ENCODE results near the gene EXD3. TPM values are rescaled to one million over a fixed set of nuclear protein-coding genes. Genes with fewer than 3 reads are reported as not detected.

Gene EXD3
- total and polyA plus RNA-seq, 2 of the 13 experiments (the other 11 are each of a cell fraction or from before 2014, with no cell fraction given): 2.7 to 4.8 TPM

DNA sequence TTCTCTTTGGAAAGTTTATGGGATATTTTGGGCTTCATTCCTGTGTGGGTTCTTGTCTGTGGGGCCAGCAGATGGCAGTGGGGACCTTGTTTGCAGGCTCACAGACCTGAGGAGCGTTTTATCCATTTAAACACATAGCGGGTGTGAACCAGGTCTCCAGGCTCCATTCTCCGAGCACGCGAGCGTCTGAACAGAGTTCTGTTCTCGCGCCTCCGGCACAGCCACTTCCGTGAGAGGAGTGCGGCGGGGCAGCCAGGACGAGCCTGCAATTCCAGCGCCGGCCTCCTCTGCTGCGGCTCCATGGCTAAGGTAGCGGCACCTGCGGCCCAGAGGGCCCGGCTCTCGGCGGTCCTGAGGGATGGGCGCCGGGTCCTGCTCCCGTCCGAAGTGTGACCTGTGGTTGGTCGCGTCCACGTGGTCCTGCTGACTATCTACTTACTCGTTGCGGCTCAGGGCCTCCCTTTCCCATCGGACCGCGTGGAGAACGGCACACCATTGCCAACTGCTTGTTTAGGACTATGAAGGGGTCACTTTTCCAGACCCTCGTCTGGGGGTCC lies 128.2 kb downstream of the EXD3 start:
- H2AFZ ChIP-seq (ENCODE audit: low read length): no peak overlapping the region
- TF ChIP-seq ATF1 (CRISPR knock-in tag; IDR thresholded peaks at IDR 0.05): no peak
- 0 out of 2 replicates have a peak, but pooled peaks have one; percentile 26 for TF ChIP-seq ZNF253 (CRISPR knock-in tag; IDR thresholded peaks at IDR 0.05; ENCODE audit: borderline replicate concordance)
- TF ChIP-seq MTA1 (CRISPR knock-in tag; IDR thresholded peaks at IDR 0.05; ENCODE audit: borderline replicate concordance): peak; percentile 26; the same call in 1 of the 2 replicates
- no peak for TF ChIP-seq ZNF619 (CRISPR knock-in tag; IDR thresholded peaks at IDR 0.05)
- TF ChIP-seq, protein P1, sequence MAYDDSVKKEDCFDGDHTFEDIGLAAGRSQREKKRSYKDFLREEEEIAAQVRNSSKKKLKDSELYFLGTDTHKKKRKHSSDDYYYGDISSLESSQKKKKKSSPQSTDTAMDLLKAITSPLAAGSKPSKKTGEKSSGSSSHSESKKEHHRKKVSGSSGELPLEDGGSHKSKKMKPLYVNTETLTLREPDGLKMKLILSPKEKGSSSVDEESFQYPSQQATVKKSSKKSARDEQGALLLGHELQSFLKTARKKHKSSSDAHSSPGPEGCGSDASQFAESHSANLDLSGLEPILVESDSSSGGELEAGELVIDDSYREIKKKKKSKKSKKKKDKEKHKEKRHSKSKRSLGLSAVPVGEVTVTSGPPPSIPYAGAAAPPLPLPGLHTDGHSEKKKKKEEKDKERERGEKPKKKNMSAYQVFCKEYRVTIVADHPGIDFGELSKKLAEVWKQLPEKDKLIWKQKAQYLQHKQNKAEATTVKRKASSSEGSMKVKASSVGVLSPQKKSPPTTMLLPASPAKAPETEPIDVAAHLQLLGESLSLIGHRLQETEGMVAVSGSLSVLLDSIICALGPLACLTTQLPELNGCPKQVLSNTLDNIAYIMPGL (CRISPR knock-in tag; IDR thresholded peaks at IDR 0.05; ENCODE audit: borderline replicate concordance in 1 of 2, low read depth in 1 of 2): peak; percentile 22 to 49; a peak in 2 of 4 replicates
- no peak for TF ChIP-seq SP4 (CRISPR knock-in tag; IDR thresholded peaks at IDR 0.05)
- TF ChIP-seq ZNF34 (CRISPR knock-in tag; IDR thresholded peaks at IDR 0.05; ENCODE audit: borderline replicate concordance): 0 out of 2 replicates have a peak, but pooled peaks have one; percentile 53
- 0 out of 2 replicates have a peak, but pooled peaks have one; percentile 30 for TF ChIP-seq CAMTA2 (CRISPR knock-in tag; IDR thresholded peaks at IDR 0.05; ENCODE audit: borderline replicate concordance)
- TF ChIP-seq ZBTB38 (CRISPR knock-in tag; IDR thresholded peaks at IDR 0.05): peak; percentile 60; the same call in 1 of the 2 replicates
- TF ChIP-seq, protein P2, sequence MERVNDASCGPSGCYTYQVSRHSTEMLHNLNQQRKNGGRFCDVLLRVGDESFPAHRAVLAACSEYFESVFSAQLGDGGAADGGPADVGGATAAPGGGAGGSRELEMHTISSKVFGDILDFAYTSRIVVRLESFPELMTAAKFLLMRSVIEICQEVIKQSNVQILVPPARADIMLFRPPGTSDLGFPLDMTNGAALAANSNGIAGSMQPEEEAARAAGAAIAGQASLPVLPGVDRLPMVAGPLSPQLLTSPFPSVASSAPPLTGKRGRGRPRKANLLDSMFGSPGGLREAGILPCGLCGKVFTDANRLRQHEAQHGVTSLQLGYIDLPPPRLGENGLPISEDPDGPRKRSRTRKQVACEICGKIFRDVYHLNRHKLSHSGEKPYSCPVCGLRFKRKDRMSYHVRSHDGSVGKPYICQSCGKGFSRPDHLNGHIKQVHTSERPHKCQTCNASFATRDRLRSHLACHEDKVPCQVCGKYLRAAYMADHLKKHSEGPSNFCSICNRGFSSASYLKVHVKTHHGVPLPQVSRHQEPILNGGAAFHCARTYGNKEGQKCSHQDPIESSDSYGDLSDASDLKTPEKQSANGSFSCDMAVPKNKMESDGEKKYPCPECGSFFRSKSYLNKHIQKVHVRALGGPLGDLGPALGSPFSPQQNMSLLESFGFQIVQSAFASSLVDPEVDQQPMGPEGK (CRISPR knock-in tag; IDR thresholded peaks at IDR 0.05): 0 out of 2 replicates have a peak, but pooled peaks have one; percentile 17
- peak; percentile 51; the same call in 1 of the 2 replicates for TF ChIP-seq GABPB1 (CRISPR knock-in tag; IDR thresholded peaks at IDR 0.05)
- TF ChIP-seq ZBTB7A (CRISPR knock-in tag; IDR thresholded peaks at IDR 0.05): 0 out of 2 replicates have a peak, but pooled peaks have one; percentile 31
- no peak for TF ChIP-seq HOXA3 (CRISPR knock-in tag; IDR thresholded peaks at IDR 0.05)
- 0 out of 2 replicates have a peak, but pooled peaks have one; percentile 14 for TF ChIP-seq KLF15 (CRISPR knock-in tag; IDR thresholded peaks at IDR 0.05; ENCODE audit: borderline replicate concordance)
- TF ChIP-seq ZSCAN31 (CRISPR knock-in tag; IDR thresholded peaks at IDR 0.05; ENCODE audit: low read depth): no peak
- TF ChIP-seq ZNF343 (CRISPR knock-in tag; IDR thresholded peaks at IDR 0.05): peak; percentile 55; the same call in 1 of the 2 replicates
- peak; percentile 38; the same call in 1 of the 2 replicates for TF ChIP-seq KDM3A (CRISPR knock-in tag; IDR thresholded peaks at IDR 0.05; ENCODE audit: low read depth)

More for the DNA sequence above, 128.2 kb downstream of the EXD3 start:
- Histone ChIP-seq H3K4me1 (ENCODE audit: insufficient read depth, low read length) (peaks cover 61% of the 10 kb centered on the region), H3K36me3 (replicated peaks in 1 of 2; ENCODE audit: control insufficient read depth in 1 of 2, insufficient read depth in 2 of 2, low read length in 2 of 2) (no peaks in the 10 kb centered on the region), H3K79me2 (ENCODE audit: insufficient read depth, low read length) (no peaks in the 10 kb centered on the region), H4K20me1 (ENCODE audit: insufficient read depth, low read length) (no peaks in the 10 kb centered on the region), H3K4me2 (ENCODE audit: low read depth, low read length) (peak overlapping the region; percentile 80), H3K27ac (ENCODE audit: extremely low read length, insufficient read depth, low read length) (no peak overlapping the region), H3K9ac (ENCODE audit: insufficient read depth, low read depth, low read length) (peak overlapping the region; percentile 29), H3K27me3 (ENCODE audit: control insufficient read depth in 1 of 2, insufficient read depth in 2 of 2, low read length in 2 of 2) (peaks cover 4 to 33% of the 10 kb centered on the region in 2 experiments; a peak in 4 of 5 replicates), H3K4me3 (replicated peaks in 1 of 3; ENCODE audit: insufficient read depth in 1 of 3, low read depth in 2 of 3, low read length in 3 of 3) (peak overlapping the region; percentile 34 to 67 (median 49); a peak in 5 of 6 replicates), H3K9me3 (ENCODE audit: low read length) (no peaks in the 10 kb centered on the region)
- CTCF ChIA-PET (ENCODE audit: low intra/inter-chr PET ratio, low total read pairs): interaction anchor here (1.4 kb wide), 1 partner anchor 112 kb away, joined by 7 read pairs; no protein-coding TSS in a partner anchor
- no peak for DNase-seq (ENCODE audit: low spot score)
- peak; percentile 66 for ATAC-seq
- 48% methylated on average over 28 of the region's 35 CpGs for WGBS (ENCODE audit: low lambda C conversion rate)
- POLR2A ChIA-PET: interaction anchor here (1.0 to 1.5 kb wide), 4 partner anchors 8 to 54 kb away, joined by 3 to 11 read pairs (median 5); partner anchors contain the start of genes NRARP, TOR4A and TUBB4B
- FAIRE-seq: no peak
- BruUV-seq (replicated peaks): no TSS peak
- intact Hi-C loops (cut with micrococcal nuclease; ENCODE audit: unreplicated experiment) (no loop called here), in situ Hi-C loops (cut with HindIII; ENCODE audit: extremely low pct_ligation_motif_present, low pct_unique_long_range_greater_than_20kb) (loop anchor here (5.0 kb wide), 1 partner anchor 113 kb away; no protein-coding TSS in a partner anchor)
